ENCODE data around the gene UBE2L3. TPM values are rescaled to one million over a fixed set of nuclear protein-coding genes. Genes with fewer than 3 reads are reported as not detected.
"Not testable (repeated sequence)": the region's sequence is repeated elsewhere in the genome, so short reads cannot be mapped to it uniquely, and the experiment has no call there.

Gene UBE2L3
- 56.3 and 73.7 TPM in 2 replicates for total RNA-seq
- 108 and 118 TPM in 2 replicates for polyA plus RNA-seq

- Histone ChIP-seq H3K9me3 (ENCODE audit: low read depth) (no peaks in the 10 kb centered on the region), H3K27ac (peak within 1 kb of the TSS; percentile 98), H3K4me3 (peak within 1 kb of the TSS; percentile 93), H3K27me3 (no peaks in the 10 kb centered on the region), H3K4me1 (ENCODE audit: low read depth) (peaks cover 15% of the 10 kb centered on the region), H3K36me3 (no peaks in the 10 kb centered on the region)
- TF ChIP-seq CTCF (IDR thresholded peaks at IDR 0.05; ENCODE audit: low read depth, low read length) = no peak
- DNase-seq (ENCODE audit: low read depth in 1 of 2, low spot score in 1 of 2) = peak; percentile 83 to 89
These were observed at the start of gene UBE2L3 for GRCh38 chr22:21567456-21568346. TSS of gene UBE2L3 (plus strand) at chr22:21567714. CDS start at chr22:21567745, 31 bp downstream.

GRCh38 chr22:21526705-21527500 is 40.6 kb upstream of the UBE2L3 start:
- not testable (repeated sequence) for H3K4me1 ChIP-seq (ENCODE audit: low read depth); H3K36me3 ChIP-seq; H3K27ac ChIP-seq; H3K27me3 ChIP-seq; H3K4me3 ChIP-seq; DNase-seq (ENCODE audit: low read depth in 1 of 2, low spot score in 1 of 2); H3K9me3 ChIP-seq (ENCODE audit: low read depth)

GRCh38 chr22:21531525-21531924 is 36.0 kb upstream of the UBE2L3 start:
- H3K27ac ChIP-seq; H3K36me3 ChIP-seq; DNase-seq (ENCODE audit: low read depth in 1 of 2, low spot score in 1 of 2); H3K4me1 ChIP-seq (ENCODE audit: low read depth); H3K9me3 ChIP-seq (ENCODE audit: low read depth); H3K27me3 ChIP-seq; H3K4me3 ChIP-seq: not testable (repeated sequence)

GRCh38 chr22:21532863-21533648 is 34.5 kb upstream of the UBE2L3 start:
- not testable (repeated sequence) for H3K9me3 ChIP-seq (ENCODE audit: low read depth); H3K27ac ChIP-seq; H3K4me3 ChIP-seq; DNase-seq (ENCODE audit: low read depth in 1 of 2, low spot score in 1 of 2); H3K4me1 ChIP-seq (ENCODE audit: low read depth); H3K36me3 ChIP-seq; H3K27me3 ChIP-seq

GRCh38 chr22:21539862-21540261 is 27.7 kb upstream of the UBE2L3 start:
- H3K27ac ChIP-seq = not testable (repeated sequence)

GRCh38 chr22:21544432-21545322 is 22.8 kb upstream of the UBE2L3 start:
- H3K36me3 ChIP-seq; H3K4me1 ChIP-seq (ENCODE audit: low read depth); H3K9me3 ChIP-seq (ENCODE audit: low read depth); H3K27me3 ChIP-seq; DNase-seq (ENCODE audit: low read depth in 1 of 2, low spot score in 1 of 2); H3K4me3 ChIP-seq; H3K27ac ChIP-seq: not testable (repeated sequence)

More at GRCh38 chr22:21539862-21540261, 27.7 kb upstream of the UBE2L3 start:
- H3K4me3 ChIP-seq; DNase-seq (ENCODE audit: low read depth in 1 of 2, low spot score in 1 of 2); H3K9me3 ChIP-seq (ENCODE audit: low read depth); H3K27me3 ChIP-seq; H3K36me3 ChIP-seq; H3K4me1 ChIP-seq (ENCODE audit: low read depth): not testable (repeated sequence)

GRCh38 chr22:21549558-21549957 is 18.0 kb upstream of the UBE2L3 start:
- not testable (repeated sequence) for H3K36me3 ChIP-seq; H3K27me3 ChIP-seq; H3K9me3 ChIP-seq (ENCODE audit: low read depth); H3K4me3 ChIP-seq; H3K27ac ChIP-seq; H3K4me1 ChIP-seq (ENCODE audit: low read depth); DNase-seq (ENCODE audit: low read depth in 1 of 2, low spot score in 1 of 2)

GRCh38 chr22:21550008-21550677 is 17.4 kb upstream of the UBE2L3 start:
- not testable (repeated sequence) for H3K27me3 ChIP-seq; DNase-seq (ENCODE audit: low read depth in 1 of 2, low spot score in 1 of 2); H3K4me1 ChIP-seq (ENCODE audit: low read depth); H3K36me3 ChIP-seq; H3K27ac ChIP-seq; H3K4me3 ChIP-seq; H3K9me3 ChIP-seq (ENCODE audit: low read depth)

GRCh38 chr22:21550678-21551047 is 16.9 kb upstream of the UBE2L3 start:
- not testable (repeated sequence) for H3K4me1 ChIP-seq (ENCODE audit: low read depth); H3K9me3 ChIP-seq (ENCODE audit: low read depth); DNase-seq (ENCODE audit: low read depth in 1 of 2, low spot score in 1 of 2); H3K36me3 ChIP-seq; H3K27ac ChIP-seq; H3K4me3 ChIP-seq; H3K27me3 ChIP-seq

- not testable (repeated sequence) for DNase-seq (ENCODE audit: low read depth in 1 of 2, low spot score in 1 of 2); H3K27ac ChIP-seq; H3K4me1 ChIP-seq (ENCODE audit: low read depth); H3K27me3 ChIP-seq; H3K4me3 ChIP-seq; H3K36me3 ChIP-seq; H3K9me3 ChIP-seq (ENCODE audit: low read depth)
These were observed 16.2 kb upstream of the UBE2L3 start, which contains the start of gene RIMBP3C for GRCh38 chr22:21551361-21551760. TSS of gene RIMBP3C (minus strand) at chr22:21551461. CDS start at chr22:21550976, 485 bp downstream.
